ENCODE measurements around the gene PRPH. TPM values are rescaled to one million over a fixed set of nuclear protein-coding genes. Genes with fewer than 3 reads are reported as not detected.
A peak's percentile ranks its signal among the peaks of the same experiment; 100 is the strongest.

Gene PRPH
- total and polyA plus RNA-seq, 10 of the 15 experiments (the other 5 are each of a cell fraction or from before 2014, with no cell fraction given) = 0.09 to 0.45 (median 0.19) TPM; not detected in 3

DNA sequence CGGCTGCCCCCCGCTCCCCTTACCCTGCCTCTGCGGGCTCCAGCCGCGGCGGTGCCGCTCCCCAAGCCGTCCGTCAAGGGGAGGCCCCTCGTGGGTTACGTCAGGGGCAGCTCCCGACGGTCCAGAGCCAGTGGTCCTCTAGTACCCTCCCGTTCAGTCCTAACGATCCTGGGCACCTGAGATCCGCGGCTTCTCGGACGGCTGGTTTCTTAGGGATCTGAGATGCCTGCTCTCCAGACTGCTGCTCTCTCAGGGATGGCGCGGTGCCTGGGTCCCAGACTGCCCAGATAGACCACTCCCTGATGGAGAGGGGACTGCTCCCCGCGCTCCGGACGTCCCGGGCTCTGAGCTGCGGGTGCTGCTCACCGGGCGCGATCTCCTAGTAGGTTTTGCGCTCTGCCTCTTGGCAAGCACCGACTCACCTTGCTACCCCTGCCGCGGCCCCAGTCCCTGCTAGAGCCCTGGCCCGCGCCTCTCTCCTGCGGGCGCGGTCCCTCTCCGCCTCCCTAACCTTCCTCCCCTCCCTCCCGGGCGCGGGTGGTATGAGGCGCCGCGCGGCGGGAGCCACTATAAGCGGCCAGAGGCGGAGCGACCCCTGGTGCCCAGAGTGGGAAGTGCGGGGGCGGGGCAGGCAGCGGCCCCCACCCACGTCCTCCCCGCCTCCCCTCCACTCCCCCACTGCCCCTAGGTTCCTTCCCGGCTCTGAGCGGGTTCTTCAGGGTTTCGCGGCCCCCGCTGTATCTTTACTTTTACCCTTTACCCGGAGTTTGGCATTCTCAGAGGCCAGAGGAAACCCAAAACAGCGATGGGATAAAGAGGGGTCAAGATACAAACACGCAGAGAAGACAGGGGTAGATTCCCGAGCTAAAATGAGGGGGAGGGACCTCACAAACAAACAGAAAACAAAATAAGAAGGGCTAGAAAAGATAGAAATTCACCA, 42.0 kb downstream of the PRPH start, which contains the start of gene C1QL4:
Gene C1QL4, minus strand, starts transcription at position 544 of the 940 bp plus-strand sequence. CDS start 711 bp downstream, outside the sequence.
- no peak within 1 kb of the TSS for H3K27ac ChIP-seq (ENCODE audit: control insufficient read depth, insufficient read depth)
- in situ Hi-C loops (cut with MboI) = loop anchor here (5.0 kb wide), 1 partner anchor 50 kb away; no protein-coding TSS in a partner anchor
- no peak for DNase-seq (ENCODE audit: low read depth, low spot score)
- CTCF ChIA-PET = interaction anchor here (0.9 to 4.7 kb wide), 4 partner anchors 14 to 52 kb away, joined by 3 to 25 read pairs (median 6); partner anchors contain the start of gene TROAP
- peak within 1 kb of the TSS; percentile 1; the same call in 1 of the 2 replicates for H2AFZ ChIP-seq (ENCODE audit: control insufficient read depth, low read depth, low read length)
- no peaks in the 10 kb centered on the region for H3K79me2 ChIP-seq (ENCODE audit: control insufficient read depth, insufficient read depth, low read length)
- TF ChIP-seq POLR2A (IDR thresholded peaks at IDR 0.05; ENCODE audit: low read depth, low read length) = peak; percentile 46; the same call in 1 of the 2 replicates
- TF ChIP-seq, protein P1, sequence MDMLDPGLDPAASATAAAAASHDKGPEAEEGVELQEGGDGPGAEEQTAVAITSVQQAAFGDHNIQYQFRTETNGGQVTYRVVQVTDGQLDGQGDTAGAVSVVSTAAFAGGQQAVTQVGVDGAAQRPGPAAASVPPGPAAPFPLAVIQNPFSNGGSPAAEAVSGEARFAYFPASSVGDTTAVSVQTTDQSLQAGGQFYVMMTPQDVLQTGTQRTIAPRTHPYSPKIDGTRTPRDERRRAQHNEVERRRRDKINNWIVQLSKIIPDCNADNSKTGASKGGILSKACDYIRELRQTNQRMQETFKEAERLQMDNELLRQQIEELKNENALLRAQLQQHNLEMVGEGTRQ (IDR thresholded peaks at IDR 0.05; ENCODE audit: borderline replicate concordance, low read depth, low read length) = no peak
- peak; percentile 50; the same call in 1 of the 2 replicates for TF ChIP-seq SMC3 (IDR thresholded peaks at IDR 0.05; ENCODE audit: borderline replicate concordance, low read length)
- TF ChIP-seq EGR1 (IDR thresholded peaks at IDR 0.05; ENCODE audit: borderline replicate concordance in 1 of 2, low read depth in 2 of 2, low read length in 2 of 2) = peak in 1 of 2 experiments; percentile 97; a peak in 2 of 3 replicates
- TF ChIP-seq ZBTB33 (IDR thresholded peaks at IDR 0.05) = peak; percentile 92; the same call in 1 of the 2 replicates
- peak; percentile 67 to 95 (median 74) for TF ChIP-seq CTCF (IDR thresholded peaks at IDR 0.05 in 2 of 3, conservative IDR thresholded peaks at IDR 0.05 in 1 of 3; ENCODE audit: control insufficient read depth in 2 of 3, extremely low read depth in 1 of 3, insufficient read depth in 1 of 3, low read depth in 3 of 3, low read length in 3 of 3)
- peak; percentile 51 for TF ChIP-seq RAD21 (IDR thresholded peaks at IDR 0.05; ENCODE audit: insufficient read depth, low read depth, low read length)
- TF ChIP-seq YY1 (IDR thresholded peaks at IDR 0.05; ENCODE audit: low read depth, low read length) = peak; percentile 62; the same call in 1 of the 2 replicates
- no peak for TF ChIP-seq HDAC6 (IDR thresholded peaks at IDR 0.05; ENCODE audit: unreplicated experiment)
- TF ChIP-seq SMAD1 (IDR thresholded peaks at IDR 0.05; ENCODE audit: low read depth, partially characterized antibody) = no peak
- RAD21 ChIA-PET (ENCODE audit: unreplicated experiment) = interaction anchor here (0.7 kb wide), 1 partner anchor 230 kb away, joined by 3 read pairs; no protein-coding TSS in a partner anchor
- no TSS peak for BruUV-seq (replicated peaks)
- SMC1A ChIA-PET (ENCODE audit: uncharacterized antibody, unreplicated experiment) = no interaction called here
- ATAC-seq = peak; percentile 79
- H3K4me3 ChIP-seq = peak within 1 kb of the TSS; percentile 48
- H4K20me1 ChIP-seq (ENCODE audit: control insufficient read depth, insufficient read depth) = no peaks in the 10 kb centered on the region; the same call in 1 of the 2 replicates
- peaks cover 15 to 23% of the 10 kb centered on the region in 2 experiments for H3K27me3 ChIP-seq (replicated peaks in 1 of 2; ENCODE audit: control insufficient read depth in 2 of 2, insufficient read depth in 2 of 2, low read length in 1 of 2)
- FAIRE-seq = no peak
- no peaks in the 10 kb centered on the region for H3K36me3 ChIP-seq (ENCODE audit: control insufficient read depth in 2 of 2, insufficient read depth in 2 of 2, low read length in 1 of 2)
- intact Hi-C loops (cut with micrococcal nuclease; ENCODE audit: unreplicated experiment) = no loop called here
- POLR2A ChIA-PET = no interaction called here
- peak within 1 kb of the TSS; percentile 66 for H3K4me2 ChIP-seq (ENCODE audit: control insufficient read depth, insufficient read depth)
- no peaks in the 10 kb centered on the region; the same call in 2 of the 3 replicates for H3K9me3 ChIP-seq (replicated peaks; ENCODE audit: control insufficient read depth, insufficient read depth, low read length)
- no peak within 1 kb of the TSS for H3K9ac ChIP-seq (ENCODE audit: control insufficient read depth, insufficient read depth, low read length)
- WGBS (ENCODE audit: insufficient coverage, insufficient replicate concordance, low lambda C conversion rate, missing lambda C conversion rate) = 21% methylated on average over 47 of the region's 65 CpGs
- no peaks in the 10 kb centered on the region for H3K4me1 ChIP-seq (ENCODE audit: control insufficient read depth, insufficient read depth, low read length)
